IMR-90 (cell line): ENCODE results near the gene KNL1. TPM values are rescaled to one million over a fixed set of nuclear protein-coding genes. Genes with fewer than 3 reads are reported as not detected.

Experiments used
- ATAC-seq: fragments of 200-7000 bp; cut with Tn5 transposase; 2 replicates; pipeline ENCODE4 v1.9.1; 2020; ENCODE audit warnings: low read depth, mild to moderate bottlenecking, moderate library complexity
- BruUV-seq: library from RNA; stranded (reverse); fragments of 400-500 nt; replicated peaks from 2 replicates; lab custom pipeline; 2021; lab: Mats Ljungman, UMichigan
- CTCF ChIA-PET: fragments of 300-600 bp; formaldehyde crosslinking; extraction: SDS; loops from one replicate; lab custom pipeline; 2021; ENCODE audit warnings: antibody characterized with exemption; lab: Yijun Ruan, JAX
- POLR2A ChIA-PET: fragments of 300-600 bp; sonication (Branson Sonifier 250); formaldehyde crosslinking; loops from one replicate; lab custom pipeline; 2022; ENCODE audit warnings: antibody characterized with exemption; ENCODE audit not compliant: unreplicated experiment; lab: Charles Lee
- DNase-seq: peaks from one replicate; pipeline ENCODE4 v3.0.0; 2013
- H2AFZ ChIP-seq: replicated peaks from 2 replicates; pipeline ENCODE3; 2013; ENCODE audit warnings: low read length, mild to moderate bottlenecking; ENCODE audit not compliant: poor library complexity
- H2AK5ac ChIP-seq: 2 replicates; pipeline ENCODE4 v1.6.1; 2013; ENCODE audit warnings: low read depth, low read length, inconsistent platforms
- H2AK9ac ChIP-seq: replicated peaks from 2 replicates; pipeline ENCODE3; 2013; ENCODE audit warnings: mild to moderate bottlenecking, low read depth, low read length, moderate library complexity; ENCODE audit not compliant: poor library complexity
- H2BK120ac ChIP-seq: 2 replicates; pipeline ENCODE4 v1.6.1; 2013; ENCODE audit warnings: low read depth, low read length, inconsistent platforms
- H2BK15ac ChIP-seq: 3 replicates; pipeline ENCODE4 v1.6.1; 2013; ENCODE audit warnings: low read depth, low read length, inconsistent platforms
- H2BK20ac ChIP-seq: 2 replicates; pipeline ENCODE4 v1.6.1; 2013; ENCODE audit warnings: low read depth, mild to moderate bottlenecking, inconsistent platforms, low read length, moderate library complexity
- H2BK5ac ChIP-seq: 2 replicates; pipeline ENCODE4 v1.6.1; 2013; ENCODE audit warnings: mild to moderate bottlenecking, low read depth, low read length, inconsistent platforms; ENCODE audit not compliant: poor library complexity, severe bottlenecking
- H3K14ac ChIP-seq: replicated peaks from 2 replicates; pipeline ENCODE4 v1.6.1; 2013; ENCODE audit warnings: low read depth, low read length, inconsistent platforms
- H3K18ac ChIP-seq: 2 replicates; pipeline ENCODE4 v1.6.1; 2013; ENCODE audit warnings: low read depth, low read length, control low read depth
- H3K23ac ChIP-seq: 2 replicates; pipeline ENCODE4 v1.6.1; 2013; ENCODE audit warnings: low read depth, low read length, inconsistent platforms
- H3K27ac ChIP-seq: 2 replicates; pipeline ENCODE4 v1.5.1; 2013; ENCODE audit warnings: mild to moderate bottlenecking, control low read depth, low read length; ENCODE audit not compliant: insufficient read depth
- H3K27me3 ChIP-seq: 2 replicates; pipeline ENCODE4 v1.6.1; 2013; ENCODE audit warnings: low read length; ENCODE audit not compliant: control insufficient read depth, insufficient read depth
- H3K36me3 ChIP-seq: 2 replicates; pipeline ENCODE4 v1.6.1; 2013; ENCODE audit warnings: low read length, mixed read lengths; ENCODE audit not compliant: control insufficient read depth, insufficient read depth
- H3K4ac ChIP-seq: 2 replicates; pipeline ENCODE4 v1.6.1; 2013; ENCODE audit warnings: low read depth, low read length, inconsistent platforms
- H3K4me1 ChIP-seq: 2 replicates; pipeline ENCODE4 v1.6.1; 2013; ENCODE audit warnings: low read length, mixed read lengths; ENCODE audit not compliant: control insufficient read depth, insufficient read depth
- H3K4me2 ChIP-seq: 2 replicates; pipeline ENCODE4 v1.6.1; 2013; ENCODE audit warnings: low read depth, mild to moderate bottlenecking, control low read depth, low read length, moderate library complexity
- H3K4me3 ChIP-seq: 2 replicates; pipeline ENCODE4 v1.5.1; 2013; ENCODE audit warnings: low read depth, mild to moderate bottlenecking, control low read depth, low read length, moderate library complexity; ENCODE audit not compliant: insufficient read depth
- H3K56ac ChIP-seq: 2 replicates; pipeline ENCODE4 v1.6.1; 2013; ENCODE audit warnings: low read length, inconsistent platforms; ENCODE audit not compliant: insufficient read depth; ENCODE audit errors: extremely low read depth
- H3K79me1 ChIP-seq, 2 experiments: 2 replicates each; pipeline ENCODE4 v1.6.1; 2013; ENCODE audit warnings: low read length in 2 of 2, inconsistent platforms in 1 of 2, low read depth in 1 of 2
- H3K9ac ChIP-seq: 2 replicates; pipeline ENCODE4 v1.6.1; 2013; ENCODE audit warnings: low read depth, low read length, control low read depth
- H3K9me1 ChIP-seq: 2 replicates; pipeline ENCODE4 v1.6.1; 2013; ENCODE audit warnings: low read length, inconsistent platforms; ENCODE audit not compliant: insufficient read depth
- H3K9me3 ChIP-seq: 2 replicates; pipeline ENCODE4 v1.6.1; 2013; ENCODE audit warnings: low read length; ENCODE audit not compliant: control insufficient read depth, insufficient read depth
- H4K20me1 ChIP-seq: 2 replicates; pipeline ENCODE4 v1.6.1; 2013; ENCODE audit warnings: low read length, inconsistent platforms; ENCODE audit not compliant: insufficient read depth
- H4K5ac ChIP-seq: 2 replicates; pipeline ENCODE4 v1.6.1; 2013; ENCODE audit warnings: mild to moderate bottlenecking, low read depth, low read length, control low read depth
- H4K8ac ChIP-seq, 2 experiments: 2 replicates each; pipeline ENCODE4 v1.6.1; 2013; ENCODE audit warnings: low read depth in 2 of 2, low read length in 2 of 2, control low read depth in 1 of 2, inconsistent platforms in 1 of 2
- H4K91ac ChIP-seq: 2 replicates; pipeline ENCODE4 v1.6.1; 2013; ENCODE audit warnings: low read depth, low read length, inconsistent platforms; ENCODE audit not compliant: insufficient read depth
- BHLHE40 ChIP-seq: fragments of 150-350 bp; IDR thresholded peaks from 2 replicates; pipeline ENCODE4 v1.6.1; 2016; ENCODE audit warnings: mild to moderate bottlenecking, low read depth, low read length
- SMC3 ChIP-seq: fragments of 150-350 bp; IDR thresholded peaks from 2 replicates; pipeline ENCODE4 v1.6.1; 2016; ENCODE audit warnings: low read depth, mild to moderate bottlenecking, antibody characterized with exemption, low read length, moderate library complexity
- WGBS, 2 experiments: methylation state at CpG; one replicate each; pipeline versions ENCODE4 v1.1.5 to v1.1.7; 2013; ENCODE audit warnings: missing lambda C conversion rate in 2 of 2; ENCODE audit not compliant: insufficient read length in 1 of 2; ENCODE audit errors: extremely low coverage in 2 of 2; 5-methylcytosine and 5-hydroxymethylcytosine counted together
- dilution Hi-C: fragments of 300-500 bp; cut with HindIII; formaldehyde crosslinking; loops from one replicate; pipeline ENCODE4 v1.14.3; 2018; ENCODE audit warnings: low sequenced_read_pairs; ENCODE audit not compliant: unreplicated experiment
- in situ Hi-C: fragments of 300-500 bp; cut with MboI; formaldehyde crosslinking; loops from 3 replicates; pipeline ENCODE4 v1.14.3; 2019; ENCODE audit warnings: low sequenced_read_pairs, inconsistent platforms, mixed read lengths
- intact Hi-C: fragments of 100-400 bp; cut with micrococcal nuclease; formaldehyde crosslinking; loops from 2 replicates; pipeline ENCODE4 v1.10.0; 2022
- polyA plus RNA-seq, 3 experiments: library from polyadenylated mRNA; depleted of rRNA; stranded (reverse); fragments of >200 nt; gene quantifications; 2 replicates each; pipeline ENCODE4 v1.2.3, GENCODE V29; 2012; ENCODE audit warnings: low replicate concordance in 1 of 3
- total RNA-seq: library from RNA; depleted of rRNA; stranded (reverse); fragments of >200 nt; gene quantifications from 2 replicates; pipeline ENCODE4 v1.2.3, GENCODE V29; 2012

Gene KNL1
- total and polyA plus RNA-seq, 2 of the 4 experiments (the other 2 are of a cell fraction) = 3.1 to 25.1 TPM

GRCh38 chr15:40548610-40549009 is 45.4 kb upstream of the KNL1 start:
- no peak overlapping the region for H4K8ac ChIP-seq
- intact Hi-C loops (no loop called here), dilution Hi-C loops (no loop called here), in situ Hi-C loops (no loop called here)
- no peak for ATAC-seq
- no peak overlapping the region for H3K14ac ChIP-seq
- H3K56ac ChIP-seq = no peak overlapping the region
- H3K27me3 ChIP-seq = no peaks in the 10 kb centered on the region
- H3K4me1 ChIP-seq = no peaks in the 10 kb centered on the region
- CTCF ChIA-PET = no interaction called here
- H2AFZ ChIP-seq = no peak overlapping the region
- DNase-seq = no peak
- no peak overlapping the region for H2BK5ac ChIP-seq
- H3K4me2 ChIP-seq = no peak overlapping the region
- H3K4me3 ChIP-seq = no peak overlapping the region
- TF ChIP-seq SMC3 = no peak
- no peak for TF ChIP-seq BHLHE40
- no peak overlapping the region for H4K91ac ChIP-seq
- no peak overlapping the region for H3K18ac ChIP-seq
- POLR2A ChIA-PET = no interaction called here
- no peak overlapping the region for H2AK9ac ChIP-seq
- H2BK15ac ChIP-seq = no peak overlapping the region
- peaks cover 2% of the 10 kb centered on the region; the same call in 1 of the 2 replicates for H3K9me1 ChIP-seq
- no peak overlapping the region for H2BK20ac ChIP-seq
- no peaks in the 10 kb centered on the region for H3K9me3 ChIP-seq
- no peak overlapping the region for H4K5ac ChIP-seq
- WGBS, 2 experiments = no CpG with 5 or more reads among the region's 2 CpGs
- peaks cover 13% of the 10 kb centered on the region for H3K36me3 ChIP-seq
- no peak overlapping the region for H3K9ac ChIP-seq
- H2BK120ac ChIP-seq = no peak overlapping the region
- no peak overlapping the region for H3K27ac ChIP-seq
- no peak overlapping the region for H2AK5ac ChIP-seq
- no peak overlapping the region for H3K4ac ChIP-seq
- H4K20me1 ChIP-seq = no peaks in the 10 kb centered on the region
- no TSS peak for BruUV-seq
- no peaks in the 10 kb centered on the region for H3K79me1 ChIP-seq
- no peak overlapping the region for H3K23ac ChIP-seq
